HEK293 (cell line): ENCODE measurements around the gene VN1R4.

Experiments used
- BCL11A ChIP-seq: fragments of 450-650 bp; formaldehyde crosslinking; IDR thresholded peaks from 2 replicates; pipeline ENCODE4 v1.5.1; 2016; ENCODE audit warnings: low read depth, missing biosample characterization, missing genetic modification characterization
- HIC1 ChIP-seq: fragments of 450-650 bp; formaldehyde crosslinking; IDR thresholded peaks from 2 replicates; pipeline ENCODE4 v1.5.1; 2016; ENCODE audit warnings: missing biosample characterization, missing genetic modification characterization
- MZF1 ChIP-seq: fragments of 450-650 bp; formaldehyde crosslinking; IDR thresholded peaks from 2 replicates; pipeline ENCODE4 v1.5.1; 2017; ENCODE audit warnings: missing biosample characterization, missing genetic modification characterization, borderline replicate concordance
- SP3 ChIP-seq: fragments of 450-650 bp; formaldehyde crosslinking; IDR thresholded peaks from 2 replicates; pipeline ENCODE4 v1.5.1; 2016; ENCODE audit warnings: missing biosample characterization, missing genetic modification characterization
- YY1 ChIP-seq: fragments of 450-650 bp; formaldehyde crosslinking; IDR thresholded peaks from 2 replicates; pipeline ENCODE4 v1.5.1; 2018; ENCODE audit warnings: missing biosample characterization, missing genetic modification characterization
- ZBTB1 ChIP-seq: fragments of 450-650 bp; formaldehyde crosslinking; IDR thresholded peaks from 2 replicates; pipeline ENCODE4 v1.5.1; 2016; ENCODE audit warnings: missing biosample characterization, missing genetic modification characterization
- ZBTB21 ChIP-seq: fragments of 450-650 bp; formaldehyde crosslinking; IDR thresholded peaks from 2 replicates; pipeline ENCODE4 v1.5.1; 2017; ENCODE audit warnings: missing biosample characterization, missing genetic modification characterization
- ZNF391 ChIP-seq: fragments of 450-650 bp; formaldehyde crosslinking; IDR thresholded peaks from 2 replicates; pipeline ENCODE4 v1.5.1; 2016; ENCODE audit warnings: low read depth, missing biosample characterization, missing genetic modification characterization, borderline replicate concordance
- ZNF416 ChIP-seq: fragments of 450-650 bp; formaldehyde crosslinking; IDR thresholded peaks from 2 replicates; pipeline ENCODE4 v1.5.1; 2016; ENCODE audit warnings: missing biosample characterization, missing genetic modification characterization
- ZNF677 ChIP-seq: fragments of 450-650 bp; IDR thresholded peaks from 2 replicates; pipeline ENCODE4 v1.5.0; 2018; ENCODE audit warnings: missing biosample characterization, mild to moderate bottlenecking, missing genetic modification characterization, moderate library complexity
- ZSCAN5A ChIP-seq: fragments of 450-650 bp; formaldehyde crosslinking; IDR thresholded peaks from 2 replicates; pipeline ENCODE4 v1.5.1; 2016; ENCODE audit warnings: missing biosample characterization, missing genetic modification characterization
- TF ChIP-seq, protein P1 (sequence below): fragments of 450-650 bp; formaldehyde crosslinking; IDR thresholded peaks from 2 replicates; pipeline ENCODE4 v1.5.1; 2016; ENCODE audit warnings: missing biosample characterization, missing genetic modification characterization
- TF ChIP-seq, protein P2 (sequence below): fragments of 450-650 bp; formaldehyde crosslinking; optimal IDR thresholded peaks from 2 replicates; pipeline ENCODE3; 2016; ENCODE audit warnings: missing biosample characterization, mild to moderate bottlenecking, missing genetic modification characterization
- TF ChIP-seq, protein P3 (sequence below): fragments of 450-650 bp; formaldehyde crosslinking; conservative IDR thresholded peaks from 2 replicates; pipeline ENCODE4 v1.5.1; 2016; ENCODE audit warnings: low read depth, missing biosample characterization, missing genetic modification characterization

The VN1R4 gene

DNA sequence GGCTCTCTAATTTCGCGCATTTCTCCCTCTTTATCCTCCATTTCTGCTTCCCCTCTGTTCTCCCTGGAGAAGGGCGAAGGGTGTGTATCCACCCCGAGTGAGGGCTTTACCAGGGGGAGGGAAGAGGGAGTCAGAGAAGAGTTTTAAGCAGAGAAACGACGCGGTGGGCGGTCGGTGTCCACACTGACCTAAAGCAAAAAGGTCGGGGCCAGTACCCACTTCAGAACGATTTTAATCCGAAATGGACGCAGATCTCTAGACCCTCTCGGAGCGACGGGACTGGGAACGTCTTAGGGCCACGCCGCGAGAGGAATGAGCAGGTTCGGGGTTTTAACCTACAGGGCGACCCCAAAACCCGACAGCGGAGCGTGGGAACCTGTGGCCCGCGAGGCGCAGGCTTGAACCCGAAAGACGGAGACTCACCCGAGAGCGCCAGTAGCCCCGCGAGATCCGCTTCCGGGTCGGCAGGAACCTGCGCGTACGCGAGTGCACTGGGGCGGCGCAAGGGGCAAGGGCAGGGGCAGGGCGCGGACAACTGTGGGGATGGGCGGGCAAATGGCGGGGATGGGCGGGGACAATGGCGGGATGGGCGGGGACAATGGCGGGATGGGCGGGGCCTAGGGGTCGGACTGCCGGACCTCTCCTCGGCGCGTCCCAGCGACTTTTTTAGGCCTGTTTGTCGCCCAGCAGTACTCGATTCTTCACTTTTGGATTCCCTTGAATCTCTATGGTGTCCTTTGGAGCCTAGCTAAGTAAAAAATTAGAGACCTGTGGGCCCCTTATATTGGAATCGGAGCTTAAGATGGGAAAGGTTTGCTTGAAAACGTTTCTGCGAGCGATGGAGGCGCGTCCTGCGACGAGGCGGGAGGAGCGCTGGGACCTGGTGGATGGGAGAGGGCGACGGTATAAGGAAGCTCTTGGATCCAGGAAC lies 12.8 kb downstream of the VN1R4 start, which contains the start of gene ZNF677 (continued):
- TF ChIP-seq SP3 (tag by site-specific recombination) = peak; percentile 75
- TF ChIP-seq, protein P1, sequence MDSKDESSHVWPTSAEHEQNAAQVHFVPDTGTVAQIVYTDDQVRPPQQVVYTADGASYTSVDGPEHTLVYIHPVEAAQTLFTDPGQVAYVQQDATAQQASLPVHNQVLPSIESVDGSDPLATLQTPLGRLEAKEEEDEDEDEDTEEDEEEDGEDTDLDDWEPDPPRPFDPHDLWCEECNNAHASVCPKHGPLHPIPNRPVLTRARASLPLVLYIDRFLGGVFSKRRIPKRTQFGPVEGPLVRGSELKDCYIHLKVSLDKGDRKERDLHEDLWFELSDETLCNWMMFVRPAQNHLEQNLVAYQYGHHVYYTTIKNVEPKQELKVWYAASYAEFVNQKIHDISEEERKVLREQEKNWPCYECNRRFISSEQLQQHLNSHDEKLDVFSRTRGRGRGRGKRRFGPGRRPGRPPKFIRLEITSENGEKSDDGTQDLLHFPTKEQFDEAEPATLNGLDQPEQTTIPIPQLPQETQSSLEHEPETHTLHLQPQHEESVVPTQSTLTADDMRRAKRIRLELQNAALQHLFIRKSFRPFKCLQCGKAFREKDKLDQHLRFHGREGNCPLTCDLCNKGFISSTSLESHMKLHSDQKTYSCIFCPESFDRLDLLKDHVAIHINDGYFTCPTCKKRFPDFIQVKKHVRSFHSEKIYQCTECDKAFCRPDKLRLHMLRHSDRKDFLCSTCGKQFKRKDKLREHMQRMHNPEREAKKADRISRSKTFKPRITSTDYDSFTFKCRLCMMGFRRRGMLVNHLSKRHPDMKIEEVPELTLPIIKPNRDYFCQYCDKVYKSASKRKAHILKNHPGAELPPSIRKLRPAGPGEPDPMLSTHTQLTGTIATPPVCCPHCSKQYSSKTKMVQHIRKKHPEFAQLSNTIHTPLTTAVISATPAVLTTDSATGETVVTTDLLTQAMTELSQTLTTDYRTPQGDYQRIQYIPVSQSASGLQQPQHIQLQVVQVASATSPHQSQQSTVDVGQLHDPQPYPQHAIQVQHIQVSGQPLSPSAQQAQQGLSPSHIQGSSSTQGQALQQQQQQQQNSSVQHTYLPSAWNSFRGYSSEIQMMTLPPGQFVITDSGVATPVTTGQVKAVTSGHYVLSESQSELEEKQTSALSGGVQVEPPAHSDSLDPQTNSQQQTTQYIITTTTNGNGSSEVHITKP (tag by site-specific recombination) = peak; percentile 39; the same call in 1 of the 2 replicates
- no peak for TF ChIP-seq ZNF677 (tag by site-specific recombination)
- no peak for TF ChIP-seq ZNF416
- TF ChIP-seq ZBTB21 (tag by site-specific recombination) = no peak
- TF ChIP-seq ZNF391 (tag by site-specific recombination) = no peak
- no peak for TF ChIP-seq BCL11A (tag by site-specific recombination)
- TF ChIP-seq, protein P2, sequence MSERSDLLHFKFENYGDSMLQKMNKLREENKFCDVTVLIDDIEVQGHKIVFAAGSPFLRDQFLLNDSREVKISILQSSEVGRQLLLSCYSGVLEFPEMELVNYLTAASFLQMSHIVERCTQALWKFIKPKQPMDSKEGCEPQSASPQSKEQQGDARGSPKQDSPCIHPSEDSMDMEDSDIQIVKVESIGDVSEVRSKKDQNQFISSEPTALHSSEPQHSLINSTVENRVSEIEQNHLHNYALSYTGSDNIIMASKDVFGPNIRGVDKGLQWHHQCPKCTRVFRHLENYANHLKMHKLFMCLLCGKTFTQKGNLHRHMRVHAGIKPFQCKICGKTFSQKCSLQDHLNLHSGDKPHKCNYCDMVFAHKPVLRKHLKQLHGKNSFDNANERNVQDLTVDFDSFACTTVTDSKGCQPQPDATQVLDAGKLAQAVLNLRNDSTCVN (tag by site-specific recombination) = peak; percentile 57
- peak; percentile 63 for TF ChIP-seq HIC1 (tag by site-specific recombination)
- TF ChIP-seq YY1 = no peak
- no peak for TF ChIP-seq ZSCAN5A
- TF ChIP-seq MZF1 (tag by site-specific recombination) = no peak
- TF ChIP-seq, protein P3, sequence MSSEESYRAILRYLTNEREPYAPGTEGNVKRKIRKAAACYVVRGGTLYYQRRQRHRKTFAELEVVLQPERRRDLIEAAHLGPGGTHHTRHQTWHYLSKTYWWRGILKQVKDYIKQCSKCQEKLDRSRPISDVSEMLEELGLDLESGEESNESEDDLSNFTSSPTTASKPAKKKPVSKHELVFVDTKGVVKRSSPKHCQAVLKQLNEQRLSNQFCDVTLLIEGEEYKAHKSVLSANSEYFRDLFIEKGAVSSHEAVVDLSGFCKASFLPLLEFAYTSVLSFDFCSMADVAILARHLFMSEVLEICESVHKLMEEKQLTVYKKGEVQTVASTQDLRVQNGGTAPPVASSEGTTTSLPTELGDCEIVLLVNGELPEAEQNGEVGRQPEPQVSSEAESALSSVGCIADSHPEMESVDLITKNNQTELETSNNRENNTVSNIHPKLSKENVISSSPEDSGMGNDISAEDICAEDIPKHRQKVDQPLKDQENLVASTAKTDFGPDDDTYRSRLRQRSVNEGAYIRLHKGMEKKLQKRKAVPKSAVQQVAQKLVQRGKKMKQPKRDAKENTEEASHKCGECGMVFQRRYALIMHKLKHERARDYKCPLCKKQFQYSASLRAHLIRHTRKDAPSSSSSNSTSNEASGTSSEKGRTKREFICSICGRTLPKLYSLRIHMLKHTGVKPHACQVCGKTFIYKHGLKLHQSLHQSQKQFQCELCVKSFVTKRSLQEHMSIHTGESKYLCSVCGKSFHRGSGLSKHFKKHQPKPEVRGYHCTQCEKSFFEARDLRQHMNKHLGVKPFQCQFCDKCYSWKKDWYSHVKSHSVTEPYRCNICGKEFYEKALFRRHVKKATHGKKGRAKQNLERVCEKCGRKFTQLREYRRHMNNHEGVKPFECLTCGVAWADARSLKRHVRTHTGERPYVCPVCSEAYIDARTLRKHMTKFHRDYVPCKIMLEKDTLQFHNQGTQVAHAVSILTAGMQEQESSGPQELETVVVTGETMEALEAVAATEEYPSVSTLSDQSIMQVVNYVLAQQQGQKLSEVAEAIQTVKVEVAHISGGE (tag by site-specific recombination) = peak; percentile 95
- TF ChIP-seq ZBTB1 (tag by site-specific recombination) = no peak
